Dendritic cell treated with granulocyte-macrophage colony-stimulating factor and Interleukin-4, amounts not matched to agents 40 ng/mL and 50 ng/mL, for 4 days (primary cell): ENCODE measurements around the gene CCDC12.

Source experiments
- H3K27ac Mint-ChIP-seq: one replicate; pipeline ENCODE4 v1.8.0; 2022; ENCODE audit warnings: mild to moderate bottlenecking, mixed read lengths
- H3K27me3 Mint-ChIP-seq: one replicate; pipeline ENCODE4 v1.8.0; 2022; ENCODE audit warnings: mild to moderate bottlenecking, mixed read lengths
- H3K36me3 Mint-ChIP-seq: one replicate; pipeline ENCODE4 v1.8.0; 2022; ENCODE audit warnings: low read depth, mixed read lengths
- H3K4me1 Mint-ChIP-seq: one replicate; pipeline ENCODE4 v1.8.0; 2022; ENCODE audit warnings: low read depth, mixed read lengths
- H3K4me3 Mint-ChIP-seq: one replicate; pipeline ENCODE4 v1.8.0; 2022; ENCODE audit warnings: mild to moderate bottlenecking, moderate library complexity, mixed read lengths
- H3K9me3 Mint-ChIP-seq: one replicate; pipeline ENCODE4 v1.8.0; 2022; ENCODE audit warnings: mixed read lengths
- intact Hi-C: fragments of 100-400 bp; cut with micrococcal nuclease; formaldehyde crosslinking; loops from one replicate; pipeline ENCODE4 v1.15.0; 2022

The CCDC12 gene

GRCh38 chr3:46893763-46894162, 82.8 kb downstream of the CCDC12 start:
- no peak overlapping the region for H3K27ac Mint-ChIP-seq
- H3K9me3 Mint-ChIP-seq, result no peaks in the 10 kb centered on the region
- peaks cover 32% of the 10 kb centered on the region for H3K4me1 Mint-ChIP-seq
- H3K36me3 Mint-ChIP-seq, result no peaks in the 10 kb centered on the region
- intact Hi-C loops, result loop anchor here (2.0 kb wide), 1 partner anchor 27 kb away; no protein-coding TSS in a partner anchor
- H3K4me3 Mint-ChIP-seq, result no peak overlapping the region
- peaks cover 86% of the 10 kb centered on the region for H3K27me3 Mint-ChIP-seq

- H3K27me3 Mint-ChIP-seq, result peaks cover 82% of the 10 kb centered on the region
Observed at GRCh38 chr3:46893146-46893748, 83.3 kb downstream of the CCDC12 start.

GRCh38 chr3:46892285-46893145, 84.0 kb downstream of the CCDC12 start:
- intact Hi-C loops, result no loop called here
- peaks cover 77% of the 10 kb centered on the region for H3K27me3 Mint-ChIP-seq
- no peaks in the 10 kb centered on the region for H3K36me3 Mint-ChIP-seq
- H3K27ac Mint-ChIP-seq, result no peak overlapping the region
- H3K9me3 Mint-ChIP-seq, result no peaks in the 10 kb centered on the region
- H3K4me1 Mint-ChIP-seq, result peaks cover 24% of the 10 kb centered on the region
- H3K4me3 Mint-ChIP-seq, result peak overlapping the region; percentile 68

More at GRCh38 chr3:46893146-46893748, 83.3 kb downstream of the CCDC12 start:
- Mint-ChIP-seq H3K27ac (no peak overlapping the region), H3K4me3 (no peak overlapping the region), H3K4me1 (peaks cover 27% of the 10 kb centered on the region), H3K9me3 (no peaks in the 10 kb centered on the region), H3K36me3 (no peaks in the 10 kb centered on the region)
- intact Hi-C loops, result no loop called here

- Mint-ChIP-seq H3K27me3 (peaks cover 73% of the 10 kb centered on the region), H3K4me3 (peak overlapping the region; percentile 1), H3K4me1 (peaks cover 24% of the 10 kb centered on the region), H3K36me3 (no peaks in the 10 kb centered on the region), H3K9me3 (no peaks in the 10 kb centered on the region), H3K27ac (no peak overlapping the region)
- intact Hi-C loops, result no loop called here
Observed at GRCh38 chr3:46891132-46891531, 85.4 kb downstream of the CCDC12 start.

- H3K9me3 Mint-ChIP-seq, result no peaks in the 10 kb centered on the region
- H3K27me3 Mint-ChIP-seq, result peaks cover 76% of the 10 kb centered on the region
- H3K27ac Mint-ChIP-seq, result no peak overlapping the region
- intact Hi-C loops, result no loop called here
- H3K36me3 Mint-ChIP-seq, result no peaks in the 10 kb centered on the region
- H3K4me3 Mint-ChIP-seq, result no peak overlapping the region
- H3K4me1 Mint-ChIP-seq, result peaks cover 24% of the 10 kb centered on the region
Observed at GRCh38 chr3:46890132-46890531, 86.4 kb downstream of the CCDC12 start.

- Mint-ChIP-seq H3K36me3 (no peaks in the 10 kb centered on the region), H3K4me1 (peaks cover 24% of the 10 kb centered on the region), H3K9me3 (no peaks in the 10 kb centered on the region), H3K27me3 (peaks cover 80% of the 10 kb centered on the region), H3K27ac (no peak overlapping the region), H3K4me3 (no peak overlapping the region)
- intact Hi-C loops, result no loop called here
Observed at GRCh38 chr3:46889381-46890110, 87.0 kb downstream of the CCDC12 start.

- H3K27ac Mint-ChIP-seq, result no peak overlapping the region
- H3K4me1 Mint-ChIP-seq, result peaks cover 21% of the 10 kb centered on the region
- H3K4me3 Mint-ChIP-seq, result no peak overlapping the region
- H3K36me3 Mint-ChIP-seq, result no peaks in the 10 kb centered on the region
- intact Hi-C loops, result no loop called here
- H3K9me3 Mint-ChIP-seq, result no peaks in the 10 kb centered on the region
- peaks cover 82% of the 10 kb centered on the region for H3K27me3 Mint-ChIP-seq
Observed at GRCh38 chr3:46888705-46889104, 87.8 kb downstream of the CCDC12 start.

- Mint-ChIP-seq H3K27me3 (peaks cover 79% of the 10 kb centered on the region), H3K4me1 (peaks cover 19% of the 10 kb centered on the region), H3K4me3 (no peak overlapping the region), H3K36me3 (no peaks in the 10 kb centered on the region), H3K27ac (no peak overlapping the region), H3K9me3 (no peaks in the 10 kb centered on the region)
- intact Hi-C loops, result no loop called here
Observed at GRCh38 chr3:46887980-46888494, 88.5 kb downstream of the CCDC12 start.

- H3K4me3 Mint-ChIP-seq, result no peak overlapping the region
- H3K4me1 Mint-ChIP-seq, result peaks cover 14% of the 10 kb centered on the region
- no peaks in the 10 kb centered on the region for H3K36me3 Mint-ChIP-seq
- intact Hi-C loops, result no loop called here
- no peaks in the 10 kb centered on the region for H3K9me3 Mint-ChIP-seq
- H3K27ac Mint-ChIP-seq, result no peak overlapping the region
- H3K27me3 Mint-ChIP-seq, result peaks cover 77% of the 10 kb centered on the region
Observed at GRCh38 chr3:46885612-46886011, 90.9 kb downstream of the CCDC12 start.

- intact Hi-C loops, result no loop called here
- Mint-ChIP-seq H3K4me1 (peaks cover 14% of the 10 kb centered on the region), H3K36me3 (no peaks in the 10 kb centered on the region), H3K4me3 (no peak overlapping the region), H3K9me3 (no peaks in the 10 kb centered on the region), H3K27ac (no peak overlapping the region), H3K27me3 (peaks cover 79% of the 10 kb centered on the region)
Observed at GRCh38 chr3:46884929-46885328, 91.6 kb downstream of the CCDC12 start.

- Mint-ChIP-seq H3K27me3 (peaks cover 80% of the 10 kb centered on the region), H3K36me3 (no peaks in the 10 kb centered on the region), H3K27ac (no peak overlapping the region), H3K9me3 (no peaks in the 10 kb centered on the region), H3K4me3 (no peak overlapping the region), H3K4me1 (peaks cover 14% of the 10 kb centered on the region)
- intact Hi-C loops, result no loop called here
Observed at GRCh38 chr3:46884427-46884826, 92.1 kb downstream of the CCDC12 start.

GRCh38 chr3:46883830-46884185, 92.7 kb downstream of the CCDC12 start:
- H3K27ac Mint-ChIP-seq, result no peak overlapping the region
- no peaks in the 10 kb centered on the region for H3K36me3 Mint-ChIP-seq
- H3K9me3 Mint-ChIP-seq, result no peaks in the 10 kb centered on the region
- H3K4me1 Mint-ChIP-seq, result peaks cover 14% of the 10 kb centered on the region
- peaks cover 80% of the 10 kb centered on the region for H3K27me3 Mint-ChIP-seq
- no peak overlapping the region for H3K4me3 Mint-ChIP-seq
- intact Hi-C loops, result no loop called here

- no peaks in the 10 kb centered on the region for H3K9me3 Mint-ChIP-seq
- H3K36me3 Mint-ChIP-seq, result no peaks in the 10 kb centered on the region
- peaks cover 79% of the 10 kb centered on the region for H3K27me3 Mint-ChIP-seq
- no peak overlapping the region for H3K27ac Mint-ChIP-seq
- peak overlapping the region; percentile 68 for H3K4me3 Mint-ChIP-seq
- H3K4me1 Mint-ChIP-seq, result peaks cover 14% of the 10 kb centered on the region
- intact Hi-C loops, result no loop called here
Observed at GRCh38 chr3:46883054-46883829, 93.3 kb downstream of the CCDC12 start.
